IPS-15b (cell line): ENCODE data around the gene DCHS2.
A peak's percentile ranks its signal among the peaks of the same experiment; 100 is the strongest.

ENCODE experiments used
- H3K27me3 ChIP-seq: one replicate; pipeline ENCODE4 v1.6.1; 2013; ENCODE audit warnings: low read length; ENCODE audit not compliant: control insufficient read depth, insufficient read depth
- H3K36me3 ChIP-seq: one replicate; pipeline ENCODE4 v1.6.1; 2013; ENCODE audit warnings: low read length; ENCODE audit not compliant: control insufficient read depth, insufficient read depth
- H3K4me1 ChIP-seq: one replicate; pipeline ENCODE4 v1.6.1; 2013; ENCODE audit warnings: mild to moderate bottlenecking, low read length; ENCODE audit not compliant: control insufficient read depth, insufficient read depth
- H3K4me3 ChIP-seq: one replicate; pipeline ENCODE4 v1.5.1; 2013; ENCODE audit warnings: low read depth, low read length
- H3K9ac ChIP-seq: one replicate; pipeline ENCODE4 v1.6.1; 2013; ENCODE audit warnings: low read depth, mild to moderate bottlenecking, low read length
- H3K9me3 ChIP-seq: one replicate; pipeline ENCODE4 v1.6.1; 2013; ENCODE audit warnings: mild to moderate bottlenecking, low read length; ENCODE audit not compliant: control insufficient read depth, insufficient read depth

DCHS2 gene

GRCh38 chr4:154491341-154492271 lies at the start of gene DCHS2:
Gene DCHS2, minus strand, starts transcription at chr4:154491799. Its CDS starts 444 bp downstream, at chr4:154491355.
- no peaks in the 10 kb centered on the region for H3K36me3 ChIP-seq
- no peaks in the 10 kb centered on the region for H3K4me1 ChIP-seq
- peak within 1 kb of the TSS; percentile 12 for H3K9ac ChIP-seq
- H3K9me3 ChIP-seq = no peaks in the 10 kb centered on the region
- H3K4me3 ChIP-seq = peak within 1 kb of the TSS; percentile 48
- peaks cover 74% of the 10 kb centered on the region for H3K27me3 ChIP-seq

DNA sequence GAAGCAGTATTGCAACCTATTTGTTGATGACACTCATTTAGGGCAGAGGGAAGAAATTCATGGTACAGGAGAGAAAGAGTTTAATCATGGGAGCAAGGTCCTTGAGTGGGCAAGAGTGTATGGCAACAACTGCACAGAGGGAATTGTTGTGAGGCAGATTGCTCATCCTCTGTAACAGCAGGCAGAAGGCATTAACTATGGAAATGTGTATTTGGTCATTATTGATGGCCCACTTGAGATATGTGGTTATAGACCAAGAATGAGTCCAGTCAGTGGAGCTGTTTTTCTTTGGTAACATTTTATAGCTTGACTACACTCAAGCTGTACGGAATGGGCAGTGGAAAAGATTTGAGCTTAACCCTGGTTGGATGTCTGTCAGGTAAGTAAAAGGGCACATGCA lies 42.7 kb upstream of the DCHS2 start:
- H3K27me3 ChIP-seq = no peaks in the 10 kb centered on the region
- H3K4me1 ChIP-seq = no peaks in the 10 kb centered on the region
- no peak overlapping the region for H3K9ac ChIP-seq
- no peak overlapping the region for H3K4me3 ChIP-seq
- no peaks in the 10 kb centered on the region for H3K9me3 ChIP-seq
- no peaks in the 10 kb centered on the region for H3K36me3 ChIP-seq

DNA sequence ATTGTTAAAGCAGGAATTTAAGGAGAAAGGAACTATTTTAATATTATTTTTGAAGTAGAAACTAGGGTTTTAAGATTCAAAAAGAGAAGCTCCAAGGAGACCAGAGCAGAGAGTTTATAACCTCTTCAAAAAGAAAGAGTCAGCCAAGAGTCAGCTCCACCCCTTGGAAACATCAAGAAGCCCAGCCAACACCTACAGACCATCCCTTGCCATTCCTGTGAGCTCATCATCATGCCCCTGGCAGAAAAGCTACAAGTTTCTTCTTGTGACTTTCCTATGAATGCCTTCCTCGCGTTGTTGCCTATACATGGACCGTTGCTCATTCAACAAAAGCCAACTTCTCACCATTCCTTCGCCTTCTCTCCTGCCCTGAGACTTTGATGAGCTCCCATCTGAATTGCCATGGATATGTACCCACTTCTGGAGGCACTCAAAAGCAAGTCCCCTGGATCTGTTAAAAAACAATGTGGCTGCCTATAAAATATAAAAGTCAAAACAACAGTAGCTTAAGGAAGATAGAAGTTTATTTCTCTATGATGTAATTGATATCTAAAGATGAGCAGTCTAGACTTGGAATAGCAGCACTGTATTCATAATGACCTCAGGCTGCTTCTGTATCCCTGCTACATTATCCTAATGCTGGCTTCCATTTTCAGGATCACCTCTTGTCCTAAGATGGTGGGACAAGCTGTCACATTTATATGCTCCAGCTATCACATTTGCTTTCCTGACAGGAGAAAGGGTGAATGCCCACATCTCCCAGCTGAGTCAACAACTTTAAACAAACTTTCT lies 38.3 kb upstream of the DCHS2 start:
- Histone ChIP-seq H3K36me3 (no peaks in the 10 kb centered on the region), H3K4me3 (no peak overlapping the region), H3K27me3 (no peaks in the 10 kb centered on the region), H3K4me1 (no peaks in the 10 kb centered on the region), H3K9me3 (no peaks in the 10 kb centered on the region), H3K9ac (no peak overlapping the region)

- no peak overlapping the region for H3K9ac ChIP-seq
- H3K4me3 ChIP-seq = no peak overlapping the region
- H3K9me3 ChIP-seq = no peaks in the 10 kb centered on the region
- no peaks in the 10 kb centered on the region for H3K4me1 ChIP-seq
- no peaks in the 10 kb centered on the region for H3K36me3 ChIP-seq
- H3K27me3 ChIP-seq = no peaks in the 10 kb centered on the region
These were observed 37.3 kb upstream of the DCHS2 start for GRCh38 chr4:154528869-154529268.

GRCh38 chr4:154527308-154527707 lies 35.7 kb upstream of the DCHS2 start:
- H3K9ac ChIP-seq = no peak overlapping the region
- no peaks in the 10 kb centered on the region for H3K36me3 ChIP-seq
- no peak overlapping the region for H3K4me3 ChIP-seq
- no peaks in the 10 kb centered on the region for H3K27me3 ChIP-seq
- H3K9me3 ChIP-seq = no peaks in the 10 kb centered on the region
- no peaks in the 10 kb centered on the region for H3K4me1 ChIP-seq

- H3K9ac ChIP-seq = no peak overlapping the region
- H3K27me3 ChIP-seq = no peaks in the 10 kb centered on the region
- H3K36me3 ChIP-seq = no peaks in the 10 kb centered on the region
- no peaks in the 10 kb centered on the region for H3K9me3 ChIP-seq
- no peaks in the 10 kb centered on the region for H3K4me1 ChIP-seq
- no peak overlapping the region for H3K4me3 ChIP-seq
These were observed 34.6 kb upstream of the DCHS2 start for GRCh38 chr4:154526151-154526550.

- Histone ChIP-seq H3K27me3 (no peaks in the 10 kb centered on the region), H3K9me3 (no peaks in the 10 kb centered on the region), H3K9ac (no peak overlapping the region), H3K4me3 (no peak overlapping the region), H3K36me3 (no peaks in the 10 kb centered on the region), H3K4me1 (no peaks in the 10 kb centered on the region)
These were observed 30.0 kb upstream of the DCHS2 start for GRCh38 chr4:154521607-154522006.

DNA sequence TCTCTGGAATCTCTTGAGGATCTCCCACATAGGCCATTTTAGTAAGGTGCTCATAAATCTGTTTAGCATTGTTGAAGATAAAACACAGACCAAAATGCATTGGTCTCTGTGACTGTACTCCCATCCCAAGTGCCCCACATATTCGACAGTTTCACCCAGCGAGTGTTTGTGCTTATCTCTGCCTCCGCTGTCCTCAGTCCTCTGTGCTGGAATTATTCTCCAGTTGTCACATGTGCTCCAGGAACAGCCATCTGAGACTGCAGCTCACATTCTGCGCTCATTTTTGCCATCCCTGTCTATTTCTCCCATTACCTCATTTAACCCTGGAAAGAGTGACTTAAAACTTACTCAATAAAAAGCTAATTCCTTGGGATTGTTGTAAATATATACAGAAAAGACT lies 27.6 kb upstream of the DCHS2 start:
- Histone ChIP-seq H3K36me3 (no peaks in the 10 kb centered on the region), H3K9ac (no peak overlapping the region), H3K27me3 (no peaks in the 10 kb centered on the region), H3K4me1 (no peaks in the 10 kb centered on the region), H3K4me3 (no peak overlapping the region), H3K9me3 (no peaks in the 10 kb centered on the region)

- no peaks in the 10 kb centered on the region for H3K4me1 ChIP-seq
- H3K27me3 ChIP-seq = no peaks in the 10 kb centered on the region
- H3K9ac ChIP-seq = no peak overlapping the region
- no peak overlapping the region for H3K4me3 ChIP-seq
- no peaks in the 10 kb centered on the region for H3K9me3 ChIP-seq
- no peaks in the 10 kb centered on the region for H3K36me3 ChIP-seq
These were observed 26.0 kb upstream of the DCHS2 start for GRCh38 chr4:154517591-154517990.

DNA sequence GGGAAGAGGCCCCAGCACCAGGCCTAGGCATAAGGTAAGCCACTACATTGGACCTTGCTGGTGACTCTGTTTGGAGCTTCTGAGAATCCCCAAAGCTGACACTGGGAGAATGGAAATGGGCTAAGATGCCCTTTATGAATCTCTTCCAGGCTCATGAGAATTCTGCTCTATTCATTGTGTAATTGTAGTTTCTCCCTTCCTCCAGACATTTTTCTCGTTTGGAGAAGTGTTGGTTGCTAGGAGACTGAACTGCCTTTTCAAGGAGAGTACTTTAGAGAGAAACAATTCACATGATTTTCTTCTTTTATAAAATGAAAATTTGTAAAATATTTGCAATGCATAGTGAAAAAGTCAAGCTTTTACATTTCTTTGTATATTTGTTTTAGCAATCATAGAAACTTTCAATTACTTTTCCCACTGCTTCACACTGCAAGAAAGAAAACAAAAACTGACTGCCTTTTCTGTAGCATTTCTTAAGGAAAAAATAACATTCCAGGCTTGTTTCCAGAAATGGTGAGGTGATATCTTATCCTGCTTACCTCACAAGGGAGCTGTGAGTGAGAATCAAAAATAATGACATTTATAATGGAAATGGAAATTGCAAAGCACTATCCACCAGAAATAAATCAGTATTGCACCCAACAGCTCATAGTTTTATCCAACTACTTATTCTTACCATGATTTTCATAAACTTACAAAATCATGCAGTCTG lies 24.9 kb upstream of the DCHS2 start:
- H3K9ac ChIP-seq = no peak overlapping the region
- H3K4me3 ChIP-seq = no peak overlapping the region
- H3K4me1 ChIP-seq = no peaks in the 10 kb centered on the region
- no peaks in the 10 kb centered on the region for H3K36me3 ChIP-seq
- no peaks in the 10 kb centered on the region for H3K27me3 ChIP-seq
- H3K9me3 ChIP-seq = no peaks in the 10 kb centered on the region

GRCh38 chr4:154511981-154512380 lies 20.4 kb upstream of the DCHS2 start:
- Histone ChIP-seq H3K9ac (no peak overlapping the region), H3K36me3 (no peaks in the 10 kb centered on the region), H3K27me3 (no peaks in the 10 kb centered on the region), H3K4me1 (no peaks in the 10 kb centered on the region), H3K4me3 (no peak overlapping the region), H3K9me3 (no peaks in the 10 kb centered on the region)
